Adipocyte (in vitro differentiated cells): ENCODE measurements around the gene ABCC8.

Source experiments
- DNase-seq: peaks from one replicate; pipeline ENCODE4 v3.0.0-alpha.2; 2015; ENCODE audit warnings: low read depth
- H3K27me3 ChIP-seq: replicated peaks from 2 replicates; pipeline ENCODE4 v1.7.0; 2013; ENCODE audit warnings: mild to moderate bottlenecking, low read length, moderate library complexity; ENCODE audit not compliant: control insufficient read depth, insufficient read depth
- H3K36me3 ChIP-seq: 2 replicates; pipeline ENCODE4 v1.7.0; 2013; ENCODE audit warnings: low read length, mild to moderate bottlenecking, moderate library complexity; ENCODE audit not compliant: control insufficient read depth, insufficient read depth, severe bottlenecking
- H3K4me1 ChIP-seq: 2 replicates; pipeline ENCODE4 v1.7.0; 2013; ENCODE audit warnings: mild to moderate bottlenecking, low read length, moderate library complexity; ENCODE audit not compliant: control insufficient read depth, insufficient read depth
- H3K4me3 ChIP-seq: 2 replicates; pipeline ENCODE4 v1.7.0; 2013; ENCODE audit warnings: mild to moderate bottlenecking, low read length, moderate library complexity
- H3K9ac ChIP-seq: 2 replicates; pipeline ENCODE4 v1.7.0; 2013; ENCODE audit warnings: mild to moderate bottlenecking, low read length, moderate library complexity
- H3K9me3 ChIP-seq: 2 replicates; pipeline ENCODE4 v1.7.0; 2013; ENCODE audit warnings: mild to moderate bottlenecking, low read length, moderate library complexity; ENCODE audit not compliant: control insufficient read depth

Gene ABCC8

DNA sequence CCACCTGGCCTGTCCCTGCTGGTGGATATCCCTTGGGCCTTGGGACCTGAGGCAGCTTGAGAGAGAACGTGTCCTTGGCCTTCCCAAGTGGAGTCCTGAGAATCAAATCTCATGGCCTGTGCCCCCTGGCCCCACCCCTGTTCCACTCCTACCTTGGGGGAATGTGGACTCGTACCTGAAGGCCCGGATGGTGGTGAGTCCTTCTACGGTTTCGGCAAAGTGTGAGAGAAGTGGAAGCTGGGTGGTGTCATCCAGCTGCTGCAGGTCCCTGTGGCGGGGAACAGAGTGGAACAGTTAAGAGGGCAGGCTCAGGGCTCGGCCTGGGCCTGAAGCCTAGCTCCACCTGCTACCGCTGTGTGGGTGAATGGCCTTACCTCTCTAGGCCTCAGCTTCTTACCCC, 74.2 kb downstream of the ABCC8 start:
- Histone ChIP-seq H3K9ac (no peak overlapping the region), H3K4me1 (peaks cover 9% of the 10 kb centered on the region), H3K9me3 (no peaks in the 10 kb centered on the region), H3K4me3 (no peak overlapping the region), H3K27me3 (peaks cover 20% of the 10 kb centered on the region), H3K36me3 (no peaks in the 10 kb centered on the region)
- DNase-seq = no peak

DNA sequence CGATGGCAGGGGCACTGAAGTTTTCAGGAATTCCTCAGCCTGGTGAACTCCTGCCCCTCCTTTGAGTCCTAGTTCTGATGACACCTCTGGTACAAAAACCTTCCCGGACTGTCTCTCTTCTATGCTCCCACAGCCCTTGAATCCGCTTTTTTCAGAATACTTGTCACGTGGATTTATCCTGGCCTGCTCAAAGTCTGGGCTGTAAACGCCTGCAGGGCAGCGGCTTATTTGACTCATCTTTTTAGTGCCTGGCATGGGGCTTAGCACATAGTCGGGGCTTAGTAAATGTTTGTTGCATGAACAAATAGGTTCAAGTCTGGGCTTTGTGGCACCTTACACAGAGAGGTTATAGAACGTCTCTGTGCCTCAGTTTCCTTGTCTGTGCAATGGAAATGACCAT, 74.8 kb downstream of the ABCC8 start:
- Histone ChIP-seq H3K9me3 (no peaks in the 10 kb centered on the region), H3K4me1 (peaks cover 9% of the 10 kb centered on the region), H3K9ac (no peak overlapping the region), H3K27me3 (peaks cover 19% of the 10 kb centered on the region), H3K36me3 (no peaks in the 10 kb centered on the region), H3K4me3 (no peak overlapping the region)
- no peak for DNase-seq

DNA sequence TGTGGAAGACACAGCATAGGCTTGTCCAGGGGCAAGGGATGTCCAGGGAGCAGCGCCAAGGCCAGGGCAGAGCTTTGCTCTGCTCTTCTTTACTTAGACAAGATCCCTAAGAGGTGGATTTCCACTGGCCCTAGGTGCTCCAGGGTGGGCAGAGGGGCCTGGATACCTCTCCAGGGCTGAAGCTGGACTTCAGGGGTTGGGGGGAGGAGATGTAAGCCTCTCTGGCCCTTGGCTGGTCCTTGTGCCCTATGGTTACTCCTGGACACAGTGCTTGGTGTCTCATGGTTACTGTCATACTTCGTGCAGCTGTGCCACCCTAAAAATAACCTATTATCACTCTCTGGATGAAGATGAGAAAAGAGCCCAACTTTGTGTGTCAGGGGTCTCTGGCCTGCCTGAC, 75.3 kb downstream of the ABCC8 start:
- Histone ChIP-seq H3K27me3 (peaks cover 18% of the 10 kb centered on the region), H3K9me3 (no peaks in the 10 kb centered on the region), H3K4me3 (no peak overlapping the region), H3K9ac (no peak overlapping the region), H3K36me3 (no peaks in the 10 kb centered on the region), H3K4me1 (peaks cover 6% of the 10 kb centered on the region)
- DNase-seq = no peak

DNA sequence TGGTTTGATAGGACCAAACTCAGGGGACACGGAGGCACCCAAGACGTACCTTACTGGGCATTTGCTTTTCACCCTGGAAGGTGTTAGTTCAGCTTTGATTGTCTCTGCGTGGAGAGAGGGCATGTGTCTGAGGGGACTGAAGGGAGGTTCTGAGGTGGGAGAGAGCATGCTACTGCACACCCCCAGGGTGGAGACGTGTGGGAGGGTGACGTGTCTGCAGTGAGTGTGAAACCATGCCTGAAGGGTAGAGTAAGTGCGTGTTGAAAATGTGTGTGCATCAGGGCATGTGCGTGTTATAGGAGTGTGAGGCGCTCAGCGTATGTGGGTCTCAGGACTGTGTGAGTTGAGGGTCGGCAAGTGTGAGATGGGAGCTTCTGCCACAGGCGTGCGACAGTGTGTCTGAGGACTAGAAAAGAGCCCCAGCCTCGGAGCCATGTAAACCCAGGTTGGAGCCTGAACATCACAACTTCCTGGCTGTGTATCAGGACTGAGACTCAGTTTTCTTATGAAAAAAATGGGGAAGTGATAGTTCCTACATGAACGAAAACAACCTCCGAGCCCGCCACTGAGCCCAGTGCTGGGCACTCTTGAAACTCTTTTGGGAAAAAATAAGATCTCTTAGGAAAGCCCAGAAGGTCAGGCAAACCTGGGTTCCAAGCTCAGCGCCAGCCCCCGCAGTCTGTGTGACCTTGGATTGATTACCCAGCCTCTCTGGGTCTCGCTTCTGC, 76.4 kb downstream of the ABCC8 start:
- DNase-seq = no peak
- H3K36me3 ChIP-seq = no peaks in the 10 kb centered on the region
- no peaks in the 10 kb centered on the region for H3K4me1 ChIP-seq
- peaks cover 23% of the 10 kb centered on the region for H3K27me3 ChIP-seq
- no peaks in the 10 kb centered on the region for H3K9me3 ChIP-seq
- no peak overlapping the region for H3K9ac ChIP-seq
- no peak overlapping the region for H3K4me3 ChIP-seq

DNA sequence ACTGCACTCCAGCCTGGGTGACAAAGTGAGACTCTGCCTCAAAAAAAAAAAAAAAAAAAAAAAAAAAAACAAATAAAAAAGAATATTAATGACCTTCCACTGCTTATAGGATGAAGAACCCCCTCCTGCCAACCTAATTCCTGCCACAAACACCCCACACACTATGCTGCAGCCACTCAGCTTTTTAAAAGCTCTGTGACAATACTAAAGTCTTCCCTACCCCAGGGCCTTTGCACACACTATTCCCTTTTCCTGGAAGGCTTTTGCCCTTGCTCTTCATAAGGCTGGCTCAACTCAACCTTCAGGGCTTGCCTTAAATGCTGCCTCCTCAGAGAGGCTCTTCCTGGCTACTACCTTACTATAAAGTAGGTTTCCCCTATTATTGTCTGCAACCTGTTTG, 77.4 kb downstream of the ABCC8 start:
- Histone ChIP-seq H3K36me3 (no peaks in the 10 kb centered on the region), H3K27me3 (peaks cover 31% of the 10 kb centered on the region), H3K9ac (no peak overlapping the region), H3K4me3 (no peak overlapping the region), H3K4me1 (no peaks in the 10 kb centered on the region), H3K9me3 (no peaks in the 10 kb centered on the region)
- no peak for DNase-seq

DNA sequence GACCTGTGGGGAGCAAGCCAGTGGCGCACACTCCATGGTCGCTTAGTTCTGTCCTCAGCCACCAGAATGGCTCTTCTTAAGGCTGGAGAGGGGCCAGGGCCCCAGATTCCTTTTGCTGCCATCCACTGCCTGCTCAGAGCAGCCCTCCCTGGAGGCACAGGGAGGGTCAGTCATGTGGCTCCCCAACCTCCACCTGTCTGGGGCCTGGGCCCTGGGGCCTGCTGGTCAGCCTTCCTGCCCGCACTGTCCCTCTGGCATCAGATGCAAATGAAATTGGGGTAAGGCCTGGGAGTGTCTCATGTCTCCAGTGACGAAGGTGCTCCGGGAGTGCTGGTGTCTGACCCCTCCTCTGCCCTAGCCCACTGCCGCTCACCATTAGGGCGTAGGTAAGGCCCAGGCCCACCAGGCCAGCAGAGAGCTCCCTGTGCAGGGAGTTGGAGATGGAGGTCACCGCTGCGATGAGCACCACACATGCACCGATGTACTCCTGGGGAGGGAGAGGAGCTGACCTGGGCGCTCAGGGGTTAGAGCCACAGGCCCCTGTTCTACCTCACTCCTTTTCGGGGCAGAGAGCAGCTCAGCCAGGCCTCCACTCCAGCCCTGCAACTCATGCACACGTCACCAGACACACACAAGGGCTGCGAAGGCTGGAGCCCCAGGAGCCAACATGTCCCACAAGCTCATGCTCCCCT, 79.2 kb downstream of the ABCC8 start:
- H3K4me3 ChIP-seq = no peak overlapping the region
- no peaks in the 10 kb centered on the region for H3K9me3 ChIP-seq
- H3K4me1 ChIP-seq = no peaks in the 10 kb centered on the region
- no peak for DNase-seq
- no peak overlapping the region for H3K9ac ChIP-seq
- no peaks in the 10 kb centered on the region for H3K36me3 ChIP-seq
- peaks cover 31% of the 10 kb centered on the region for H3K27me3 ChIP-seq

DNA sequence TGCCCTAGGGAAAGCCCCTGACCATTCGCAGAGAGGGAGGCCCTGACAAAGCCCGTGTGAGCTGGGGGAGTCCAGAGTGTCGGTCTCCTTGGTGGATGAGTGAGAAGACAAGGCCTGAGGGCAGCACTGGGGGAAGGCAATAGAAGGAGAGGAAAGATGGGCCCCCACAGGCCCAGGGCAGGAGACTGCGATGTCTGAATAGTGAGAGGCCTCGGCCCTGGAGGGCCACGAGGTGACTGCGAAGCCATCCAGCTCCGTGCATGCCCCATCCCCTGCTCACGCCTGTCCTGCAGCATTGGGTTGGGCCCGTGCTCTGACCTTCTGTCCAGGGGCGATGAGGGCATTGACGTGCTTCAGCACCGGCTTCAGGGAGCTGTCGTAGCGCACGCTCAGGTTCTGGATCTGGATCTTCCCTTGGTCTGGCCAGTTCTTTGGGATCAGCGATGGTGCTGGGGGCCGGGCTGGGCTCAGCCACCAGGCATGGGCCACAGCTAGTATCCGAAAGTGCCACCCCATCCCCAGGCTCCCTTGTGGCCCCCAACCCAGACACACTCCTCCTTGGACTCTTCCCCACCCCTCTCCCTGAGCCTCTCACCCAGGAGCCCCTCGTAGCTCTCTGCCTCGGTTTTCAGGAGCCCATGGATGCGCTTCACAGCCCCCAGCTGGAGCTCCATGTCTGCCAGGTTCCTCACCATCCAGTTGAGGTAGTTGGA, 79.9 kb downstream of the ABCC8 start:
- H3K9ac ChIP-seq = no peak overlapping the region
- H3K27me3 ChIP-seq = peaks cover 32% of the 10 kb centered on the region
- no peaks in the 10 kb centered on the region for H3K36me3 ChIP-seq
- H3K4me1 ChIP-seq = no peaks in the 10 kb centered on the region
- H3K9me3 ChIP-seq = no peaks in the 10 kb centered on the region
- no peak overlapping the region for H3K4me3 ChIP-seq
- DNase-seq = no peak

DNA sequence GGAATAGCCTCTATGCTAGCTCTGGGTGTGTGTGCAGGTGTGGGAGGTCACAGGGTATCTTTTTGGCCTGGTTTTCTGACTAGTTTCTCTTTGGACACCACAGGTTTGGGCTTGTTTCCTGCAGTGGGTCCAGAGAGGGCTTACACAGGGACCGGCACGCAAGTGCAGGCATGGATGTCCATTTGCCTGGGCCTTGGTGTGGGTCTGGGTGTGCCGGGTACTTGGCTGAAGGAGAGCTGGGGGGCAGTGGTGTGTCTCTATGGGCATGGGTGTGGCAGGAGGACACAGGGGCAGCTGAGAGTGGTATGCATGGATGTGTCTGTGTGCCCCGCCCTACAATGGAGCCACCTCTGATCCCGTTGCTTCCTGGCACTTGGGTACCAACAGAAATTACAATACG, 80.7 kb downstream of the ABCC8 start:
- no peak for DNase-seq
- no peak overlapping the region for H3K4me3 ChIP-seq
- no peaks in the 10 kb centered on the region for H3K36me3 ChIP-seq
- H3K27me3 ChIP-seq = peaks cover 36% of the 10 kb centered on the region
- H3K4me1 ChIP-seq = no peaks in the 10 kb centered on the region
- no peak overlapping the region for H3K9ac ChIP-seq
- no peaks in the 10 kb centered on the region for H3K9me3 ChIP-seq

DNA sequence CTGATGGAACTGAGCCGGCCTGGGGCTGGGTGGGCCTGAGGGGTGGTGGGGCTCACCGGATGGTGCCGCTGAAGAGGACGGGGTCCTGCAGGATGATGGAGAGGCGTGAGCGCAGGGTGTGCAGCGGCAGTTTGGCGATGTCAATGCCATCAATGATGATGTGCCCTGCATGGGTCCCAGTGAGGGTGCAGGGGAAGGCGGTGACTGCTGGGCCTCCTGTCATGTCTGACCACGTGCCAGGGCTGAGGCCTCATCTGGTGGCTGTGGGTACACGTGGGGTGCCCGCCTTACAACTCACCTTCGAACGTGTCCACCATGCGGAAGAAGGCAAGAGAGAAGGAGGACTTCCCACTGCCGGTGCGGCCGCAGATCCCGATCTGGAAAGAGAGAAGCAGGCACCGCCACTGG, 81.1 kb downstream of the ABCC8 start:
- peaks cover 40% of the 10 kb centered on the region for H3K27me3 ChIP-seq
- no peak for DNase-seq
- H3K9me3 ChIP-seq = no peaks in the 10 kb centered on the region
- H3K4me3 ChIP-seq = no peak overlapping the region
- H3K4me1 ChIP-seq = no peaks in the 10 kb centered on the region
- no peak overlapping the region for H3K9ac ChIP-seq
- no peaks in the 10 kb centered on the region for H3K36me3 ChIP-seq

DNA sequence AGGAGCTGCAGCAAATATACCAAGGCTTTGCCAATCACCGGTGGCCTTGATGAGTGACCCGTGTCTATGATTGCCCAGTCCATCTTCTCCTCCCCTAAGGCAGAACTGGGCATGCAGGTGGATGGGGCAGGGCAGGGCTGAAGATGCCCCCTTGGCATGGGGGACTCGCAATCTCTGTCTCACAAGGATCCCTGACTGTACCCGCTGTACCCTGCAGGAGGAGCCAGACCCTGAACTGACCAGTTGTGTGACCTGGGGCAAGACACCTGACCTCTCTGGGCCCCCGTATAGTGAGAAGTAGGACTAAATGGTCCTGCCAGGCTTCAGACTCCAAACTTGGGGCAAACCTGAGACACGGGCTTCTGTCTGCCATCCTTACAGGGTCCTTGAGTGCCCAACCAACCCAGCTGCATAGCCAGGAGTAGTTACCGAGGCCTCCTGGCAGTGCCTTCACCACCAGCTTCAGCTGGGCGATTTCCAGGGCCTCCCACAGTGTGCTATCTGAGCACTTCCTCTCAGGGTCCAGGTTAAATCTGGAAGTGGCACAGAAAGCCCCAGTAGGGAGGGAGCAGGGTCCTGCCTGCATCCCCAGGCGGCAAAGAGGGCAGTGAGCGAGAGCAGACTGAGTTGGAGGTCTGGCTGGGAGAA, 81.8 kb downstream of the ABCC8 start:
- no peak overlapping the region for H3K4me3 ChIP-seq

DNA sequence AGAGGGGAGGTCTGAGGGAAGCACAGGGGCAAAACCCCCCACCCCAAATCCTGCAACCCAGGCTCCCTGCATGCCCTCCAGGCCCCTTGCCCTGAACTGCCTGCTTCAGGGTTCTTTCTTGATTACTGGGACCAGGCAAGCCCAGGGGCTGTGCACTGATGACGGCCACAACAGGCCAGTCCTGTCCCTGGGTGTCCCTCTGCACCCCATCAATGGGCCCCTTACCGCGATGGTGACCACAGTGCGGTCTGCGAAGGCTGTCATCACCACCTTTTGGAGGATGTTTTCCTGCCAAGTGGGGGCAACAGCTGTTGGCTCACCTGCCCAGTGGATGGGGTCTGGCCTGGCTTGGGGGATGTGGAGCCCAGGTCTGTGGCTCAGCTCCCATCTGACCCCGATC, 83.2 kb downstream of the ABCC8 start:
- Histone ChIP-seq H3K4me1 (no peaks in the 10 kb centered on the region), H3K9me3 (no peaks in the 10 kb centered on the region), H3K27me3 (peaks cover 48% of the 10 kb centered on the region), H3K4me3 (no peak overlapping the region), H3K36me3 (no peaks in the 10 kb centered on the region), H3K9ac (no peak overlapping the region)
- no peak for DNase-seq

More for the DNA sequence above, 81.8 kb downstream of the ABCC8 start:
- Histone ChIP-seq H3K36me3 (no peaks in the 10 kb centered on the region), H3K27me3 (peaks cover 47% of the 10 kb centered on the region), H3K4me1 (no peaks in the 10 kb centered on the region), H3K9ac (no peak overlapping the region), H3K9me3 (no peaks in the 10 kb centered on the region)
- DNase-seq = no peak
